RCC 7860 (cell line): ENCODE measurements around the gene OR2T8.
A peak's percentile ranks its signal among the peaks of the same experiment; 100 is the strongest.
"Not testable (repeated sequence)": the region's sequence is repeated elsewhere in the genome, so short reads cannot be mapped to it uniquely, and the experiment has no call there.

Source experiments
- DNase-seq: peaks from one replicate; pipeline ENCODE4 v3.0.0-alpha.2; 2015; ENCODE audit warnings: low spot score
- FAIRE-seq: peaks from 2 replicates; lab custom pipeline; 2012; peaks lifted over from hg19 to GRCh38; lab: Jason Lieb, UNC

The OR2T8 gene, protein sequence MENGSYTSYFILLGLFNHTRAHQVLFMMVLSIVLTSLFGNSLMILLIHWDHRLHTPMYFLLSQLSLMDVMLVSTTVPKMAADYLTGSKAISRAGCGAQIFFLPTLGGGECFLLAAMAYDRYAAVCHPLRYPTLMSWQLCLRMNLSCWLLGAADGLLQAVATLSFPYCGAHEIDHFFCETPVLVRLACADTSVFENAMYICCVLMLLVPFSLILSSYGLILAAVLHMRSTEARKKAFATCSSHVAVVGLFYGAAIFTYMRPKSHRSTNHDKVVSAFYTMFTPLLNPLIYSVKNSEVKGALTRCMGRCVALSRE

DNA sequence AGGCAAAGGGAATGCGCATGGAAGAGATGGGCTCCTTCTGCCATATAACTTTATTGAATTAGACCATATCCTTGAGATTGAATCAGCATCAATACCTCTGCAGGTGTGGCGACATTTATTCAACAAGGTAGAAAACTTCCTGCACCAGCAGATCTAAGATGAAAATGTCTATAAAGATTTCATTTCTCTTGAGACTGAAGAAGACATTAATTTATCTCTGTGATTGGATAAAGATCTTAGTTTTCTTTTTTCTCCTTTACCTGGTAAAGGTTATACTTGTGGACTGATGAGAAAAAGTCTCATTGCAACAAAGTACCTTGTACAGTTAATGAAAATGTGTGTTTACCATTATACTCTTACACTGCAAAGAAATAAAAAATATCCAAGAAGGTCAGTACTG is at the start of gene OR2T8:
OR2T8 (plus strand) TSS at position 301 of the 400 bp plus-strand sequence. CDS start 766 bp downstream, outside the sequence.
- no peak for FAIRE-seq
- DNase-seq = no peak

DNA sequence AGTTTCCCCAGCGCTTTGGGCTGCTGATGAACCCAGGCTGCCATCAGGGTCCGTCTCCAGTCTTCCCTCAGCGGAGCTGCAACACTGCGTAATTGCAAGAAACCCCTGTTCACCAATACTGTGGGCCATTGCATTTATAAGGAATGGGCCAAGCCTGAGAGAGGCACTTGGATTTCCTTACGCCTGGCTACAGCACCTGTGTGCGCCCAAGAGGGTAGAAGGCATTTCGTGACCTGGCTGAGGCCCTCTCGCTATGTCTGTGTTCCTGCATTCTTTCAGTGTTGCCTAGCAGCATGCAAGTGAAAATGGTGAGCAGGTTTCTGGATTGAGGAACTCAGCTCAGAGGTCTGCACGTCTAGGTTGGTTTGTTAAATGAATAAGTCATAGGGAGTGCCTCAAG is 36.7 kb upstream of the OR2T8 start:
- FAIRE-seq = no peak
- no peak for DNase-seq

DNA sequence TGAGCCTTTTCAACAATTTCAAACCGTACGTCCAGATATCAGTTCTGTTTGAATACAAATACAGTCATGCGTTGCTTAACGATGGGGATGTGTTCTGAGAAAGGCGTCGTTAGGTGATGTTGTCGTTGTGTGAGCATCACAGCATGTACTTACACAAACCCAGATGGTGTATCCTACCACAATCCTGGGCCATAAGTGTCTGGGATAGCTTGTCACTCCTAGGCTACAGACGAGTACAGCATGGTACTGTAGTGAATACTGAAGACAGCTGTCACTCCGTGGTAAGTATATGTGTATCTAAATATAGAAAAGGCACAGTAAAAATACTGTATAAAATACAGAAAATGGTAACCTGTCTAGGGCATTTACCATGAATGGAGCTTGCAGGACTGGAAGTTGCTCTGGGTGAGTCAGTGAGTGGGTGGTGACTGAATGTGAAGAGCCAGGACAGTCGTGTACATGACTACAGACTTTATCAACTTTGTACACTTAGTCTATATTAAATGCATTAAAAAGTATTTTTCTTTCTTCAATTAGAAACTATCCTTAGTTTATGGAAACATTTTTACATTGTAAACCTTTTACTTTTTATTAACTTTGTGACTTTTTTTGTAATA is 35.1 kb upstream of the OR2T8 start:
- DNase-seq (no peak), FAIRE-seq (no peak)

DNA sequence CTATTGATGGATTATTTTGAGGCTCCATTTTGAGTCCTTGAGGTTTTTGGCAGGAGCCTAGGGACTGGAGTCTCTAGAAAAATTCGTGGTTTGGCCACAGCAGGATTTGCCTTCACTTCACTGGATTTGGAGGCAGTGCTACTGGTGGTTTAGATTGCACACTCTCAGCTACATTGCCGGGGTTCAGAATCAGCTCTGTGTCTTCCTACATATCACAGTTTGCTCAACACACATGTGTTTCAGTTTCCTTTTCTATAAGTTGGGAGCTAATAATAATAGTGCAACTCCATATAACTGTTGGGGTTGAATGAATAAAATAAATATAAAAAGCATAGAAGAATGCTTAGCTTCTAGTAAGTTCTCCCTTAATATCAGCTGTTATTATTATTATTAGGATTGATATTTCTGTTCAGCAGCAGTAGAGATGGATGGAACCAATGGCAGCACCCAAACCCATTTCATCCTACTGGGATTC is 24.9 kb upstream of the OR2T8 start, which contains the start of gene OR2W3:
OR2W3 (plus strand) TSS at position 425 of the 475 bp plus-strand sequence; CDS start at position 425, 0 bp downstream.
- no peak for DNase-seq

DNA sequence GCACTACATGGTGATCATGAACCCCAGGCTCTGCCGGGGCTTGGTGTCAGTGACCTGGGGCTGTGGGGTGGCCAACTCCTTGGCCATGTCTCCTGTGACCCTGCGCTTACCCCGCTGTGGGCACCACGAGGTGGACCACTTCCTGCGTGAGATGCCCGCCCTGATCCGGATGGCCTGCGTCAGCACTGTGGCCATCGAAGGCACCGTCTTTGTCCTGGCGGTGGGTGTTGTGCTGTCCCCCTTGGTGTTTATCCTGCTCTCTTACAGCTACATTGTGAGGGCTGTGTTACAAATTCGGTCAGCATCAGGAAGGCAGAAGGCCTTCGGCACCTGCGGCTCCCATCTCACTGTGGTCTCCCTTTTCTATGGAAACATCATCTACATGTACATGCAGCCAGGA is 24.1 kb upstream of the OR2T8 start:
- FAIRE-seq = no peak
- no peak for DNase-seq

More for the DNA sequence above, 24.9 kb upstream of the OR2T8 start, which contains the start of gene OR2W3:
- no peak for FAIRE-seq

DNA sequence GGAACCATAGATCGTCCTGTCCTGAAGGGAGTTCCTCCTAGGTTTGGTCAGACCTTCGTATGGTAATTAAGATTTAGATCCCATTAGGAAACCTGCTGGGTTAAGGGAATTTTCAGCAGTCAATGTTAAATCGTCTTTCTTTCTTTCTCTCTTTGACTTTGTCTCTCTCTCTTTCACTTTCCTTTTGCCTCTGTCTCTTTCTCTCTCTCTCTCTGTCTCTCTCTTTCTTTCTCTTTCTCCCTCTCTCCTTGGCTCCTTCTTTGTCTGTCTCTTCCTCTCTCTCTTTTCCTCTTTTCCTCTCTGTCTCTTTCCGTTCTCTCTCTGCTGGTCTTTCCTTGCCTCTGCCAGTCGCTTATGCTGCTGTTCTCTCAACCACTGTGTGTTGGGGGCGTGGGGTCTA is 15.9 kb upstream of the OR2T8 start:
- no peak for DNase-seq
- no peak for FAIRE-seq

DNA sequence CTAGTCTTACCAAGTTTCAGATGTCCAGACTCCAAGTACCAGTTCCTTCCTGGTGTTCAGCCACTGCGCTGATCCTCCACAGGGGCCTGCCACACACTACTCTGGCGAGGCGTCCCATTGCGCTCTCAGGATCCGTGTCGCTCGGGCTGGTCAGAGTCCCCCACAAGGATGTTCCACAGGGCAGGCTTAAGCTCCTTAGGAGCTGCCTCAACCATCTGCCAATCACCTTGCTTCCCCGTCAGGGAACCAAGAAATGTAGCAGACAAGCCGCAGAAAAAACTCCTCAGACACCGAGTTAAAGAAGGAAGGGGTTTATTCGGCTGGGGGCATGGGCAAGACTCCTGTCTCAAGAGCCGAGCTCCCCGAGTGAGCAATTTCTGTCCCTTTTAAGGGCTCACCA is 14.9 kb upstream of the OR2T8 start:
- FAIRE-seq = no peak

DNA sequence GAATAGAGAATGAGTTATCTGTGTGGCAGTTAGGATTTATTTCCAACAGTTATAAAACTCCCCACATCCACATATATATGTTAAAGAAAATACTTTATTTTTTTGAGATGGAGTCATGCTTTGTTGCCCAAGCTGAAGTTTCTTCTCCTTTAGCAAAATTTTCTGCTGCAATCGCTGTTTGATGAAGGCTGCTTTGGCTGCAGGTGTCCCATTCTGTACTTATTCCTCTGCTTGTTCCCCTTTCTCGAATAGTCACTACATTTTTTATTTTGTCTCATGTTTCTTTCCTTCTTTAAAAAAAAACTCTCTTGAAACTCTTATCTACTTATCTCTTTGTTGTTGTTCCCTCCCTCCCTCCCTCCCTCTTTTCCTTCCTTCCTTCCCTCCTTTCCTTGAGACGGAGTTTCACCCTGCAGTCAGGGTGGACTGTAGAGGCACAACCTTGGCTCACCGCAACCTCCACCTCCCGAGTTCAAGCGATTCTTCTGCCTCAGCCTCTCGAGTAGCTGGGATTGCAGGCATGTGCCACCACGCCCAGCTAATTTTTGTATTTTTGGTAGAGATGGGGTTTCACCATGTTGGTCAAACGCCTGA is 14.0 kb upstream of the OR2T8 start:
- no peak for FAIRE-seq
- no peak for DNase-seq

More for the DNA sequence above, 14.9 kb upstream of the OR2T8 start:
- DNase-seq = no peak

DNA sequence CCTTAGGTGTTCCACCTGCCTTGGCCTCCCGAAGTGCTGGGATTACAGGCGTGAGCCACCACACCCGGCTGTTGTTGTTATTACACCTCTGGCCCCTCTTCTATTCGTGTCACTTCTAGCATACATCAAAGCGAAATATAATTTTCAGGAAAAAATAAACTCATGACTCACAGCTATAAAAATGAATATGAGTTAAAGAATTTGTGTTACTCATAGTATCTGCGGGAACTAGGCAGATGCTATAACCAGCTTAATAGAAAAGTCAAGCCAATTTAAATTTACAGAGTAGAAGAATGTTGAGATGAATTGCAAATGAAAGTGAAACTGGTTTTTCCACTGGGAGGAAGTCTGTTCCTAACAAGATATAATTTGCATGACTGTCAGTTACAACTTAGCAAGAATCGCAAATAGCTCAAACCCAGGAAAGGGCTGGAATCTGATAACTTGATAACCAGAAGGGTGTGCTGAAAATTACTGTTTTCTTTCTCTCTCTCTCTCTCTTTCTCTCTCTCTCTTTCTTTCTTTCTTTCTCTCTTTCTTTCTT is 13.5 kb upstream of the OR2T8 start:
- peak; percentile 73 for DNase-seq
- FAIRE-seq = peak; percentile 73

DNA sequence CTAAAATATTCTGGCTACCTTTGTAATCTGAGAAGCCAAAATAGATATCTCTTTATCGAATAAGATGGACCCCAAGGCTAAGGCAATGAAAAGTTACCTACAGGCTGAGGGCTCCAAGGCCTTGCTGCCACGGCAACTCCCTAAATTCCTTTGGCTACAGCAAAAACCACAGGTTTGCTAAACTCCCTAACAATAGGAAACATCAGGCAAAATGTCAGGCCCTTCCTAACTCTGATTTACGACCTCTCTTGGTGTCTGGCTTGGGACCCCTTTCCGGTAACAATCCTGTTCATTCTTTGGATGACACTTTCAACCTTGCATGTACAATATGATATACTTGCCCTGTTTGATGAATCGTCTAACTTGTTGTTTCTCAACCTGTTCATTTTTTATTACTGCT is 11.3 kb upstream of the OR2T8 start:
- FAIRE-seq (no peak), DNase-seq (no peak)

DNA sequence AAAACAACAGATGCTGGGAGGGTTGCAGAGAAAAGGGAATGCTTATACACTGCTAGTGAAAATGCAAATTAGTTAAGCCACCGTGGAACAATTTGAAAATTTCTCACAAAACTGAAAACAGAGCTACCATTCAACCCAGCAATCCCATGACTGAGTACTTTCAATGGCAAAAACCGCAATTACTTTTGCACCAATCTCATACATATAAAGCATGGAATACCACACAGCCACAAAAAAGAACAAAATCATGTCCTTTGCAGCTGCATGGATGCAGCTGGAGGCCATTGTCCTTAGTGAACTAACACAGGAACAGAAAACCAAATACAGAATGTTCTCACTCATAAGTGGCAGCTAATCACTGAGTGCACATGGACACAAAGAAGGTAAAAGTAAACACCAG is 6.3 kb upstream of the OR2T8 start:
- DNase-seq = no peak
- no peak for FAIRE-seq

DNA sequence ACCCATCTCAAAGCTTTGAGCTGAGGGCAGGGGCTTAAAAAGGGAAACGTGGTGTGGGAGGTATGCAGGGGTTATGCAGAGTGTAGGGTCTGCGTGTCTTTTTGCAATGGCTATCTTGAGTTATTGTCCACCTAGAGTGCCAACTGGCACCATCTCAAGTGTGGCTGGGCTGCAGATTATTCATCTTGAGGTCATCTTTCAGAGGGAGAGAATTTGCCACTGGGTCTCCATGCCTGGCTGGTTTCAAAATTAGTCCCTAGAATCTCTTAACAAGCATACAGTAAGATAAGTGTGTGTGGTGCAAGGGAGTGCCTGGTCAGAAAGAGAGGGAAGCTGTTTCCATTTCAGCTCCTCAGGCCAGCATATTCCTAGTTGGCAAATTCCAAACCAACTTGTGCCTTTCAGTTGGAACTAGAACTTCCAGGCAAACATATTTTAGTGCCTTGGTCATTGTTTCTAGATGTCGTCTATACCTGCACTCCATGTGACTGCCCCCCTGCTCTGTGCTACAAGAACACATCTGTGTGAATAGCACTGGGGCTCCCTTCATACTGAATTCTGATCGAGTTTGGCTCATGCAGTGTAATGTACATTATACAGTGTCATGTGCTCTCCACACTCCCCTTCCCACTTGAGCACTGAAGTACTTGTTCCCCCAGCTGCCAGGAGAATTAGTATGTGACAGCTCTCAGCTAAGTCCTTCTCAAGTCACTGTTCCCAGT is 5.0 kb upstream of the OR2T8 start:
- FAIRE-seq (peak; percentile 70), DNase-seq (peak; percentile 77)

DNA sequence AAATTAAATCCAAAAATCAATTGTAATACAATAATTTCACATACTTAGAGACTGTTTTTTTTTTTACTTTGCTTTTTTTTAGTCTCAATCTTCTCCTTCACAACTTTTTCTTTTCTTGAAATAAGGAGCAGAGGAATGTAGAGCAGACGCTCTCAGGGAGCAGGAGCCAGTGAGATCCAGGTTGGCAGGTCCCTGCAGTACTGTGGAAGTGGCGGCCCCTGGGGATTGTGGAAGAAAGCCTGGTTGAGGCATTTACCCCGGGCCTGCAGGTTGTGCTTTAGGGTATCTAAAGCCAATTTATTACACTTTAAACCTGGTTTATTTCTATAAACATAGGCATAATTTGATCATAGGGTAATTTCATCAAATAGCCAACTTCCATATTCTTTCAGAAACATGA is 3.9 kb downstream of the OR2T8 start:
- FAIRE-seq = no peak
- DNase-seq = no peak

DNA sequence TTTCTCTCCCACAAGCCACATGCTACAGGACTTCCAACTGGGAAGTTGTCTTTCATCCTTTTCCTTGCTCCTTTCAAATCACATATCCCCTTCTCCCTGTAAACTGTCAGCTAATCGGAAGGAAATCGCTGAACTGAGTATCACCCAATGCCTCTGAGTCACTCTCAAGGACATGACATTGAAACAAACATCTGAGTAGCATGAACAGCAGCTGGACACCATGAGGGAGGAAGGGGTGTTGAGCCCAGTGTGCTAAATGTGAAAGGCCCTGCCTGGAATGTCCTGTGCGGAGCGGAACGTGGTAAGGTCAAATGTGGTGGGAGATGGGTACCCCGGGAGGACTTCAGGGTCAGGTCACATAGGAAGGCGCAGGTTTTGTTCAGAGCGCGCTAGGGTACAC is 4.8 kb downstream of the OR2T8 start, which contains the start of gene OR2AJ1:
OR2AJ1 (plus strand) TSS at position 22 of the 400 bp plus-strand sequence. CDS start 8,880 bp downstream, outside the sequence.
- FAIRE-seq (no peak), DNase-seq (no peak)

DNA sequence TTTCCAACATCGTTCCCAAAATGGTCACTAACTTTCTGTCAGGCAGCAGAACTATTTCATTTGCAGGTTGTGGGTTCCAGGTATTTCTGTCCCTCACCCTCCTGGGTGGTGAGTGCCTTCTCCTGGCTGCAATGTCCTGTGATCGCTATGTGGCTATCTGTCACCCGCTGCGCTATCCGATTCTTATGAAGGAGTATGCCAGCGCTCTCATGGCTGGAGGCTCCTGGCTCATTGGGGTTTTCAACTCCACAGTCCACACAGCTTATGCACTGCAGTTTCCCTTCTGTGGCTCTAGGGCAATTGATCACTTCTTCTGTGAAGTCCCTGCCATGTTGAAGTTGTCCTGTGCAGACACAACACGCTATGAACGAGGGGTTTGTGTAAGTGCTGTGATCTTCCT is 13.9 kb downstream of the OR2T8 start:
- FAIRE-seq (no peak), DNase-seq (no peak)

DNA sequence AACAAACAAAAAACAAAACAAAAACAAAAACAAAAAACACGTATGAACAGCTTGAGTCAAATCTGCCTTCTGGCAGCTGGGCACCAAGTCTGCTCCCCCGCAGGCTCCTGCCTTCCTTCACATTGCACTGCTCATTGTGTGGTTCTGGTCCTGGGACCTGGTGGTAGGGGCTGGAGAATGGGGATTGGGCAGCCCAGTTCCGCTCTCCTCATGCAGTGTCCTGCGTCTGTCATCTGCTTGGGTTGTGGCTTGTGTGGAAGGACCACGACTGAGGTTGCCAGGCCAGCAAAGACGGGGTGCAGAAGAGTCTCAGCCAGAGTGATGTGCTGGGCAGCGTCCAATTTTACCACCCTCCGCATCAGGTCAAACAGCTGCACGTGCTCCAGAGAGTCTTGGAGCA is 15.7 kb downstream of the OR2T8 start:
- no peak for FAIRE-seq

DNA sequence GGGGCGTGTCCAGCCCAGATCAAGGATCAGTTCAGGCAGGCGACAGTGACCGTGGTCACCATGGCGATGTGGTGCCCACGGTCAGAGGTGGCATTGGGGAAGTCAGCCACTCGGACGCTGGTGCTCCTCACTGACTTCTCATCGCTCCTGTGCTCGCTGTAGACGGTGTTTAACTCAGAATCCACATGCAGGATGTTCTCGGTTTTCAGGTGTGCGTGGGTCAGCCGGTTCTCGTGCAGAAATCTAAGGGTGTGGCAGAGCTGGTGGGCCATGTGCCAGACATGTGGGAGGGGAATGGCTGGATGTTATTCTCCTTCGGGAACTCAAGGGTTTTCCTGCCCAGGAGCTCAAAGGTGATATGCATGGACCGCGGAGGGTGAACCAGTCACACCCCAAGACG is 16.4 kb downstream of the OR2T8 start:
- no peak for FAIRE-seq
- no peak for DNase-seq

More for the DNA sequence above, 15.7 kb downstream of the OR2T8 start:
- no peak for DNase-seq

DNA sequence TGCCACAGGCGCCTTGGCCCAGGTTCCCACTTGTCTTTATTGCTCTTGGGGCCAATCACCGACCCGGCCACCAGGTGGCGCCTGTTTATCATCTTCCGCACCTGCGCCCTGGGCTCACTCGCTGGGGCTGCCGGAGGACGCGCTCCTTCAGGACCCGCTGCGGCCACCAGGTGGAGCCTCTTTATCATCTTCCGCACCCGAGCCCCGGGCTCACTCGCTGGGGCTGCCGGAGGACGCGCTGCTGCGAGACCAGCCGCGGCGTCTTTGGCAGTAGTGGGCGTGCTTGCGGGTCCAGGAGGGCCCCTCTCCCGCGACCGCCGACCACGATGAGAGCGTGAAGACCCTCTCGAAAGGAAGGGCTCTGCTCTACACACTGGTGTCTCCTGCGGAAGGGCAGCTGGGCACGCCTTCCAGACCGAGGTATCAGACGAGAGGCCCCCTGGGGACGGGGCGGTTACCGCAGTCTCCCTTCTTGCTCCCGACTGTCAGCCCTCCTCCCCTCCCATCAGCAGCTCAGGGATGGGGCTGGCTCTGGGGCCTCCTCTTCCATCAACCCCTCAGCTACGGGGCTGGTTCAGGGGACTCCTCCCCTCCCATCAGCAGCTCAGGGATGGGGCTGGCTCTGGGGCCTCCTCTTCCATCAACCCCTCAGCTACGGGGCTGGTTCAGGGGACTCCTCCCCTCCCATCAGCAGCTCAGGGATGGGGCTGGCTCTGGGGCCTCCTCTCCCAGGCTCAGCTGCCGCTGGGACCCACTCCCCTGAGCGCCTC is 17.1 kb downstream of the OR2T8 start:
- not testable (repeated sequence) for DNase-seq, FAIRE-seq

DNA sequence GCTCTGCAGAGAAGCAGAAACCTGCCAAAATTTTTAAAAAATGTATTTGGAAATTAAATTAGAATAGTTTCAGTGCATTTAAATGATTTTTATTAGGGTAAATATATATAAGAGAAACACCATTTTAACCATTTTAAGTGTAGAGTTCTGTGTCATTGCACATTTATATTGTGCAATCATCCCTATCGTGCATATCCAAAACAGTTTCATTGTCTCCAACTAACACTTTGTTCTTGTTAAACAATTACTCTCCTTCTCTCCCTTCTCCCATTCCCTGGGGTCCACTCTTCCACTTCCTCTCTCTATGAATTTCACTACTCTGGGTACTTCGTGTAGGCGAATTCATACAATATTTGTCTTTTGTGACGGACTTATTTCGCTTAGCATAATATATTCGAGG is 22.6 kb downstream of the OR2T8 start:
- DNase-seq (no peak), FAIRE-seq (no peak)

DNA sequence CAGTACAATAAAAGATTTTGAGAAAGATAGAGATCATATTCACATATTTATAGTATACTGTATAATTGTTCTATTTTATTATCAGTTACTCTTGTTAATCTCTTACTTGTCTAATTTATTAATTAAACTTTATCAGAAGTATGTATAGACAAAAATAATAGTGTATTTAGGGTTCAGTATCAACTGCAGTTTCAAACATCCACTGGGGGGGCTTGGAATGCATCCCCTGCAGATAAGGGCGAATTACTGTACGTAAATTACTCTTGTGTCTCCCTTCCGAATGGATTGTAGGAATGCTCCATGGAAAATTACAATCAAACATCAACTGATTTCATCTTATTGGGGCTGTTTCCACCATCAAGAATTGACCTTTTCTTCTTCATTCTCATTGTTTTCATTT is 28.5 kb downstream of the OR2T8 start, which contains the start of gene OR2L8:
OR2L8 (plus strand) TSS at position 301 of the 400 bp plus-strand sequence; CDS start at position 301, 0 bp downstream.
- FAIRE-seq (no peak), DNase-seq (no peak)
